Endothelial cell of umbilical vein (primary cell): Measurements from ENCODE around the gene ANO7. TPM values are rescaled to one million over a fixed set of nuclear protein-coding genes. Genes with fewer than 3 reads are reported as not detected.

Experiments
- BruUV-seq: library from RNA; stranded (reverse); fragments of 400-500 nt; replicated peaks from 2 replicates; lab custom pipeline; 2021; lab: Mats Ljungman, UMichigan
- CTCF ChIA-PET: fragments of 300-600, 350-600 bp; sonication (Branson Sonifier 250); formaldehyde crosslinking; loops from one replicate; lab custom pipeline; 2021; ENCODE audit warnings: antibody characterized with exemption, inconsistent platforms; lab: Charles Lee
- POLR2A ChIA-PET: fragments of 300-600, 350-600 bp; sonication (Branson Sonifier 250); formaldehyde crosslinking; loops from one replicate; lab custom pipeline; 2021; ENCODE audit warnings: antibody characterized with exemption, inconsistent platforms; lab: Charles Lee
- DNase-seq: peaks from one replicate; pipeline ENCODE4 v3.0.0-alpha.2; 2011; ENCODE audit warnings: low read depth, low spot score
- FAIRE-seq: peaks from 2 replicates; lab custom pipeline; 2011; peaks lifted over from hg19 to GRCh38; lab: Jason Lieb, UNC
- H2AFZ ChIP-seq: 2 replicates; pipeline ENCODE4 v1.6.0; 2012; ENCODE audit warnings: low read depth, low read length, control low read depth, inconsistent platforms
- H3K27ac ChIP-seq: 2 replicates; pipeline ENCODE4 v1.5.1; 2011; ENCODE audit warnings: low read depth, mild to moderate bottlenecking, control low read depth, low read length, moderate library complexity; ENCODE audit not compliant: insufficient read depth
- H3K27me3 ChIP-seq, 2 experiments: 2 replicates each; pipeline versions ENCODE4 v1.6.0 to v1.6.1; 2011; ENCODE audit warnings: low read length in 2 of 2, mixed read lengths in 1 of 2; ENCODE audit not compliant: control insufficient read depth in 2 of 2, insufficient read depth in 2 of 2
- H3K36me3 ChIP-seq, 2 experiments: 2 replicates in 1 of 2; 3 replicates in 1 of 2; pipeline ENCODE4 v1.5.1; 2011; ENCODE audit warnings: low read length in 2 of 2, mild to moderate bottlenecking in 1 of 2, moderate library complexity in 1 of 2; ENCODE audit not compliant: control insufficient read depth in 2 of 2, insufficient read depth in 2 of 2; ENCODE audit errors: extremely low read depth in 1 of 2
- H3K4me1 ChIP-seq: 3 replicates; pipeline ENCODE4 v1.5.1; 2011; ENCODE audit warnings: mild to moderate bottlenecking, low read length; ENCODE audit not compliant: control insufficient read depth, insufficient read depth; ENCODE audit errors: extremely low read depth
- H3K4me2 ChIP-seq: 2 replicates; pipeline ENCODE4 v1.6.1; 2011; ENCODE audit warnings: low read length, control low read depth, mixed read lengths; ENCODE audit not compliant: insufficient read depth
- H3K4me3 ChIP-seq, 3 experiments: fragments of 200-600 bp in 1 of 3; sonication (generic), shearing (Covaris generic) in 1 of 3; replicated peaks in 1 of 3; 2 replicates each; pipeline ENCODE4 v1.5.1; 2011 to 2016; ENCODE audit warnings: control low read depth in 3 of 3, low read length in 3 of 3, mild to moderate bottlenecking in 2 of 3, inconsistent platforms in 1 of 3, low read depth in 1 of 3, moderate library complexity in 1 of 3; ENCODE audit not compliant: insufficient read depth in 1 of 3
- H3K79me2 ChIP-seq: 2 replicates; pipeline ENCODE4 v1.6.0; 2012; ENCODE audit warnings: low read length, inconsistent platforms; ENCODE audit not compliant: control insufficient read depth, insufficient read depth
- H3K9ac ChIP-seq: replicated peaks from 2 replicates; pipeline ENCODE3; 2011; ENCODE audit warnings: low read length, control low read depth; ENCODE audit not compliant: insufficient read depth; ENCODE audit errors: extremely low read depth
- H3K9me1 ChIP-seq: replicated peaks from 3 replicates; pipeline ENCODE4 v1.6.0; 2011; ENCODE audit warnings: mild to moderate bottlenecking, low read length; ENCODE audit not compliant: control insufficient read depth, insufficient read depth; ENCODE audit errors: extremely low read depth
- H3K9me3 ChIP-seq: replicated peaks from 2 replicates; pipeline ENCODE4 v1.5.1; 2012; ENCODE audit warnings: low read length, inconsistent platforms; ENCODE audit not compliant: control insufficient read depth, insufficient read depth
- H4K20me1 ChIP-seq: replicated peaks from 2 replicates; pipeline ENCODE3; 2011; ENCODE audit warnings: mild to moderate bottlenecking, low read length; ENCODE audit not compliant: control insufficient read depth, insufficient read depth; ENCODE audit errors: extremely low read depth
- EZH2 ChIP-seq: IDR thresholded peaks from 2 replicates; pipeline ENCODE4 v1.6.1; 2012; ENCODE audit warnings: borderline replicate concordance, low read depth, mild to moderate bottlenecking, moderate library complexity, low read length, inconsistent platforms; ENCODE audit not compliant: severe bottlenecking
- FOS ChIP-seq: IDR thresholded peaks from 2 replicates; pipeline ENCODE4 v1.6.1; 2011; ENCODE audit warnings: mild to moderate bottlenecking, low read length, moderate library complexity, borderline replicate concordance; ENCODE audit not compliant: insufficient read depth
- GATA2 ChIP-seq: IDR thresholded peaks from 2 replicates; pipeline ENCODE4 v1.7.0; 2011; ENCODE audit warnings: low read depth, mild to moderate bottlenecking, moderate library complexity, mixed read lengths, low read length; ENCODE audit not compliant: insufficient read length, insufficient read depth
- JUN ChIP-seq: IDR thresholded peaks from 2 replicates; pipeline ENCODE4 v1.6.1; 2011; ENCODE audit warnings: borderline replicate concordance, low read depth; ENCODE audit not compliant: insufficient read length, insufficient read depth
- MYC ChIP-seq: IDR thresholded peaks from one replicate; pipeline ENCODE4 v1.6.1; 2011; ENCODE audit warnings: mild to moderate bottlenecking, low read depth, low read length
- POLR2A ChIP-seq: IDR thresholded peaks from 2 replicates; pipeline ENCODE4 v1.6.1; 2012; ENCODE audit warnings: low read depth, mild to moderate bottlenecking, control low read depth, low read length
- POLR2AphosphoS5 ChIP-seq: IDR thresholded peaks from 2 replicates; pipeline ENCODE4 v1.6.1; 2012; ENCODE audit warnings: low read depth, mild to moderate bottlenecking, control low read depth, low read length, moderate library complexity; ENCODE audit not compliant: insufficient read depth
- dilution Hi-C: fragments of 300-500 bp; cut with MboI; formaldehyde crosslinking; loops from one replicate; pipeline ENCODE4 v1.15.0; 2019; ENCODE audit warnings: low sequenced_read_pairs; ENCODE audit not compliant: extremely low pct_ligation_motif_present
- intact Hi-C: fragments of 100-400 bp; cut with micrococcal nuclease; formaldehyde crosslinking; loops from one replicate; pipeline ENCODE4 v1.10.0; 2022
- polyA plus RNA-seq, 4 experiments: library from polyadenylated mRNA; depleted of rRNA in 3 of 4; stranded (reverse) in 3 of 4; unstranded in 1 of 4; fragments of >200 nt; gene quantifications; 2 replicates each; pipeline versions ENCODE4 v1.2.1 to v1.2.3, GENCODE V29; 2011 to 2012; ENCODE audit warnings: missing spikeins in 1 of 4
- total RNA-seq: library from RNA; stranded (reverse); gene quantifications from 2 replicates; pipeline ENCODE4 v1.2.3, GENCODE V29; 2021
- TF ChIP-seq, protein P1 (sequence below), 2 donors: IDR thresholded peaks; 1 replicate in 1 of 2; 2 replicates in 1 of 2; pipeline ENCODE4 v1.5.1; 2011; ENCODE audit warnings: low read length in 2 of 2, mild to moderate bottlenecking in 2 of 2, moderate library complexity in 2 of 2, control low read depth in 1 of 2, inconsistent platforms in 1 of 2, low read depth in 1 of 2; ENCODE audit not compliant: insufficient read depth in 1 of 2; ENCODE audit errors: extremely low read depth in 1 of 2
- TF ChIP-seq, protein P2 (sequence below): IDR thresholded peaks from 2 replicates; pipeline ENCODE4 v1.6.1; 2011; ENCODE audit not compliant: insufficient read depth, insufficient read length

Gene ANO7
- total and polyA plus RNA-seq, 2 donors (not counting 3 experiments of a cell fraction or from before 2014, with no cell fraction given), result 0.81 to 2.5 TPM

- H3K27ac ChIP-seq, result no peak overlapping the region
- no peak overlapping the region for H3K9ac ChIP-seq
- H3K27me3 ChIP-seq, result no peaks in the 10 kb centered on the region
- H3K9me3 ChIP-seq, result no peaks in the 10 kb centered on the region
- H3K9me1 ChIP-seq, result no peaks in the 10 kb centered on the region
- no peak for DNase-seq
- H3K4me1 ChIP-seq, result peaks cover 6% of the 10 kb centered on the region
- no peak overlapping the region for H2AFZ ChIP-seq
- no TSS peak for BruUV-seq
- POLR2A ChIA-PET, result no interaction called here
- intact Hi-C loops (no loop called here), dilution Hi-C loops (no loop called here)
- TF ChIP-seq GATA2 (no peak), POLR2A (no peak), MYC (no peak), POLR2AphosphoS5 (no peak), JUN (no peak), EZH2 (no peak), FOS (no peak)
- TF ChIP-seq, protein P1, sequence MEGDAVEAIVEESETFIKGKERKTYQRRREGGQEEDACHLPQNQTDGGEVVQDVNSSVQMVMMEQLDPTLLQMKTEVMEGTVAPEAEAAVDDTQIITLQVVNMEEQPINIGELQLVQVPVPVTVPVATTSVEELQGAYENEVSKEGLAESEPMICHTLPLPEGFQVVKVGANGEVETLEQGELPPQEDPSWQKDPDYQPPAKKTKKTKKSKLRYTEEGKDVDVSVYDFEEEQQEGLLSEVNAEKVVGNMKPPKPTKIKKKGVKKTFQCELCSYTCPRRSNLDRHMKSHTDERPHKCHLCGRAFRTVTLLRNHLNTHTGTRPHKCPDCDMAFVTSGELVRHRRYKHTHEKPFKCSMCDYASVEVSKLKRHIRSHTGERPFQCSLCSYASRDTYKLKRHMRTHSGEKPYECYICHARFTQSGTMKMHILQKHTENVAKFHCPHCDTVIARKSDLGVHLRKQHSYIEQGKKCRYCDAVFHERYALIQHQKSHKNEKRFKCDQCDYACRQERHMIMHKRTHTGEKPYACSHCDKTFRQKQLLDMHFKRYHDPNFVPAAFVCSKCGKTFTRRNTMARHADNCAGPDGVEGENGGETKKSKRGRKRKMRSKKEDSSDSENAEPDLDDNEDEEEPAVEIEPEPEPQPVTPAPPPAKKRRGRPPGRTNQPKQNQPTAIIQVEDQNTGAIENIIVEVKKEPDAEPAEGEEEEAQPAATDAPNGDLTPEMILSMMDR (IDR thresholded peaks at IDR 0.05; ENCODE audit: extremely low read depth in 1 of 2, insufficient read depth in 1 of 2, low read depth in 1 of 2, low read length in 2 of 2), result no peak
- TF ChIP-seq, protein P2, sequence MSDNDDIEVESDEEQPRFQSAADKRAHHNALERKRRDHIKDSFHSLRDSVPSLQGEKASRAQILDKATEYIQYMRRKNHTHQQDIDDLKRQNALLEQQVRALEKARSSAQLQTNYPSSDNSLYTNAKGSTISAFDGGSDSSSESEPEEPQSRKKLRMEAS, result no peak
- FAIRE-seq, result no peak
- CTCF ChIA-PET, result interaction anchor here (1.0 kb wide), 1 partner anchor 385 kb away, joined by 3 read pairs; no protein-coding TSS in a partner anchor
- no peak overlapping the region for H3K4me3 ChIP-seq
- no peaks in the 10 kb centered on the region for H4K20me1 ChIP-seq
- H3K79me2 ChIP-seq, result peaks cover 2% of the 10 kb centered on the region
- H3K4me2 ChIP-seq, result no peak overlapping the region
- H3K36me3 ChIP-seq, result peaks cover 36 to 82% of the 10 kb centered on the region in 2 experiments
These were observed 47.5 kb downstream of the ANO7 start for GRCh38 chr2:241235859-241236593.
